Lung (tissue), 12 donors: ENCODE measurements around the gene NDC1. TPM values are rescaled to one million over a fixed set of nuclear protein-coding genes. Genes with fewer than 3 reads are reported as not detected.

Source experiments
- ATAC-seq: fragments of 200-7000 bp; cut with Tn5 transposase; one replicate; pipeline ENCODE4 v1.9.1; 2020; ENCODE audit warnings: moderate number of reproducible peaks; ENCODE audit not compliant: insufficient read depth, low FRiP score
- DNase-seq, 3 donors: peaks; one replicate each; pipeline ENCODE4 v3.0.0-alpha.2; 2013 to 2017
- H3K27ac ChIP-seq, 2 donors: one replicate each; pipeline ENCODE4 v1.5.1; 2013; ENCODE audit warnings: mild to moderate bottlenecking in 2 of 2, moderate library complexity in 2 of 2, control low read depth in 1 of 2, inconsistent platforms in 1 of 2, low read depth in 1 of 2, low read length in 1 of 2
- H3K27me3 ChIP-seq, 3 donors: one replicate each; pipeline ENCODE4 v1.5.1; 2013; ENCODE audit warnings: low read length in 2 of 3; ENCODE audit not compliant: control insufficient read depth in 3 of 3, insufficient read depth in 3 of 3
- H3K36me3 ChIP-seq, 4 donors: one replicate each; pipeline ENCODE4 v1.5.1; 2013; ENCODE audit warnings: low read length in 4 of 4, mild to moderate bottlenecking in 1 of 4, moderate library complexity in 1 of 4; ENCODE audit not compliant: control insufficient read depth in 4 of 4, insufficient read depth in 4 of 4
- H3K4me1 ChIP-seq, 5 donors: one replicate each; pipeline ENCODE4 v1.5.1; 2013; ENCODE audit warnings: low read length in 5 of 5, mild to moderate bottlenecking in 2 of 5, moderate library complexity in 1 of 5; ENCODE audit not compliant: control insufficient read depth in 5 of 5, insufficient read depth in 5 of 5
- H3K4me3 ChIP-seq: one replicate; pipeline ENCODE4 v1.5.1; 2013; ENCODE audit warnings: mild to moderate bottlenecking, control low read depth, moderate library complexity
- H3K9ac ChIP-seq, 2 donors: one replicate each; pipeline ENCODE4 v1.5.1; 2013; ENCODE audit warnings: low read length in 2 of 2, control low read depth in 1 of 2; ENCODE audit not compliant: insufficient read depth in 1 of 2
- H3K9me3 ChIP-seq, 4 donors: one replicate each; pipeline ENCODE4 v1.5.1; 2013; ENCODE audit warnings: low read length in 3 of 4, mild to moderate bottlenecking in 1 of 4, moderate library complexity in 1 of 4; ENCODE audit not compliant: control insufficient read depth in 4 of 4, insufficient read depth in 3 of 4
- WGBS, 2 donors: extraction: QIAGEN DNeasy Blood & Tissue Kit; methylation state at CpG; one replicate each; pipeline ENCODE4 v1.1.7; 2013; 5-methylcytosine and 5-hydroxymethylcytosine counted together
- polyA plus RNA-seq, 2 donors: library from polyadenylated mRNA; stranded (reverse); fragments of 200-250 nt; gene quantifications; one replicate each; pipeline ENCODE4 v1.2.1, GENCODE V29; 2013
- total RNA-seq, 2 donors: library from RNA; depleted of rRNA in 1 of 2; stranded (reverse); fragments of >200 nt in 1 of 2; gene quantifications; one replicate each; pipeline ENCODE4 v1.2.1, GENCODE V29; 2014 to 2021
- TF ChIP-seq, protein P1 (sequence below): IDR thresholded peaks from 2 replicates; pipeline ENCODE4 v1.5.1; 2012; ENCODE audit warnings: mild to moderate bottlenecking; ENCODE audit errors: control extremely low read depth, extremely low read depth
- donor health status: control.
- donor health status: control.
- donor health status: Bipolar disorder and iron deficiency.
- donor health status: healthy.
- donor health status: DM: yes; HTN: yes; CAD: no.

Gene NDC1
- total and polyA plus RNA-seq, 4 donors = 3.9 to 16.7 (median 7.6) TPM

DNA sequence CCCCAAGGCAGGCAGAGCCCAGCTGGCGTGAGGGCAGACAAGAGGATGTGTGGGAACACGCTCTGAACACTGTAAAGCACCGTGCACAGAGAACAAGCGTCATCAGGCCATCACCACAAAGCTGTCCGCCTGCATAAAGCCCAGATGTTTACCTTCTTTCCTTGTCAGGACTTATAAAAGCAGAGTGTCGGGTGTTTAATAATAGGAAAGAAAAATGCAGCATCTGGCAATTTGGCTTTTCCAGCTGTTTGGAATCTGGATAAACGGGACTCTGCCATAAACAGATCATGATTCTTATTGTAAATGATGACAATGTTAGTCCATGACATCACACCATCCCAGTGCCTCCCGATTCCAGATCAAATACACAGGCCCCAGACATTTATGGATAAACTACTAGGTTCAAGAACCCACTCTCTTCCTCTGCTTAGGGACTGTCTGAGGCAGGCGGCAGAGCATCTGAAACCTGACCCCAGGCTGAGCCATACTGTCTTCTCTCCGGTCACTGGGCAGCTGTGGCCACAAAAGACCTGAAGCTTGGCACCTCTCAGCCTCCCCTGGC is 103.4 kb downstream of the NDC1 start:
- Histone ChIP-seq H3K36me3 (no peaks in the 10 kb centered on the region), H3K4me1 (peaks cover 0 to 18% (median 4%) of the 10 kb centered on the region in 5 donors), H3K9ac (no peak overlapping the region), H3K9me3 (peaks cover 0 to 4% (median 0%) of the 10 kb centered on the region in 4 donors), H3K27ac (no peak overlapping the region), H3K4me3 (no peak overlapping the region), H3K27me3 (peaks cover 9 to 77% (median 46%) of the 10 kb centered on the region in 3 donors)
- DNase-seq = no peak
- no peak for ATAC-seq
- 69 to 82% methylated on average over 10 of the region's 10 CpGs for WGBS, 2 donors
- TF ChIP-seq, protein P1, sequence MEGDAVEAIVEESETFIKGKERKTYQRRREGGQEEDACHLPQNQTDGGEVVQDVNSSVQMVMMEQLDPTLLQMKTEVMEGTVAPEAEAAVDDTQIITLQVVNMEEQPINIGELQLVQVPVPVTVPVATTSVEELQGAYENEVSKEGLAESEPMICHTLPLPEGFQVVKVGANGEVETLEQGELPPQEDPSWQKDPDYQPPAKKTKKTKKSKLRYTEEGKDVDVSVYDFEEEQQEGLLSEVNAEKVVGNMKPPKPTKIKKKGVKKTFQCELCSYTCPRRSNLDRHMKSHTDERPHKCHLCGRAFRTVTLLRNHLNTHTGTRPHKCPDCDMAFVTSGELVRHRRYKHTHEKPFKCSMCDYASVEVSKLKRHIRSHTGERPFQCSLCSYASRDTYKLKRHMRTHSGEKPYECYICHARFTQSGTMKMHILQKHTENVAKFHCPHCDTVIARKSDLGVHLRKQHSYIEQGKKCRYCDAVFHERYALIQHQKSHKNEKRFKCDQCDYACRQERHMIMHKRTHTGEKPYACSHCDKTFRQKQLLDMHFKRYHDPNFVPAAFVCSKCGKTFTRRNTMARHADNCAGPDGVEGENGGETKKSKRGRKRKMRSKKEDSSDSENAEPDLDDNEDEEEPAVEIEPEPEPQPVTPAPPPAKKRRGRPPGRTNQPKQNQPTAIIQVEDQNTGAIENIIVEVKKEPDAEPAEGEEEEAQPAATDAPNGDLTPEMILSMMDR = no peak

DNA sequence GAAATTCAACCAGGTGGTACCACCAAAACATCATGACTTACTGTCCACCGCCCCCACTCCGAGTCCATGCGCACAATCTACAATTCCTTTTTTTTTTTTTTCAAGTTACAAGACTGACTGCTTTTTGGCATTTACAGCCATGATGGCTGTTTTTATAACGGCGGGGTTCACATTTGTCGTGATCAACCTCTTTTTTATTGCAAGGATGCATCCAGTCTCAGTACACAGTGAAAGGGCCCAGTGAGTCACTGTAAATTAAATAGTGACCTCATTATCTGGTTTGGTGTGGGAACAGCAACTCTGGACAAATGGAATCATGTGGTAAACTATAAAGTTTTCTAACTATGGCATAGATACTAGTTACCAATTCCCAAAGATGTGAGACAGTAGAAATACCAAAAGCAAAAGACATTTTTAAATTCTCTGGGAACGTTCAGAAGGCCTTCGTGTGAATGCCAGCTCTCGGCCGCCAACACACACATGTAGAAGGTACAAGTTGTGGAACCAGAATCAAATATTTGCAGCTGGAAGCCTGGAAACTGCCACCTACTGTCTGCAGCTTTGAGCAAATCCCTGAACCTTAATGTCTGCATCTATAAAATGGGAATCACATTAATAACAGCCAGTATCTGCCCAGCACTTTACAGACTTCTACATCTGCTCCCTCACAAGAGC is 104.0 kb downstream of the NDC1 start:
- H3K4me3 ChIP-seq = no peak overlapping the region
- peaks cover 0 to 4% (median 0%) of the 10 kb centered on the region in 4 donors for H3K9me3 ChIP-seq
- H3K27ac ChIP-seq = no peak overlapping the region

DNA sequence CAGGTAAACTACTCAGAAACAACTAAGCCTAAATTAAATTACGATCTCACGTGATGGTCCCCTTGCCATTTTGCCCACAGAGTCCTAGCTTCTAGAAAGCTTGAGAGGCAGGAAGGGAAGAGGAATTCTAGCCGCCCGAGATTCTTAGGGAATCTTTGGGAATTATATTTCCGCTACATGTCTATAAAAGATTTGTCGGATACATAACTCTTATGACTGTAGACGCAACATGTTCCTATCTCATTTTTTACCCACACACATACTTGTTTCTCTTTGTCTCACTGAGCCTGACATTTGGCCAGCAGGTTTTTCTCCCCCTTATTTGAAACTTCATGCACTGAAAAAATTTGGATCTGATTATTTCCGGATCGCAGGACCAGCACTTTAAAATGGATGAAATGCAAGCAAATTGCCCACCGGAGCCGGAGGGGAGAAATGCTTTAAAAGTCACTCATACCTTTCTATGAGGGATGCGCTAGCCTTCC is 104.6 kb downstream of the NDC1 start:
- Histone ChIP-seq H3K9me3 (peaks cover 0 to 2% (median 0%) of the 10 kb centered on the region in 4 donors), H3K27ac (no peak overlapping the region), H3K4me1 (peaks cover 0 to 11% (median 0%) of the 10 kb centered on the region in 5 donors), H3K9ac (no peak overlapping the region), H3K36me3 (no peaks in the 10 kb centered on the region), H3K4me3 (no peak overlapping the region), H3K27me3 (peaks cover 4 to 72% (median 39%) of the 10 kb centered on the region in 3 donors)
- ATAC-seq (no peak), DNase-seq (no peak)
- TF ChIP-seq, protein P1 = no peak
- WGBS, 2 donors = 91 to 94% methylated on average over 12 of the region's 12 CpGs

More for the DNA sequence above, 104.0 kb downstream of the NDC1 start:
- H3K4me1 ChIP-seq = peaks cover 0 to 14% (median 4%) of the 10 kb centered on the region in 5 donors
- H3K36me3 ChIP-seq = no peaks in the 10 kb centered on the region
- no peak for DNase-seq
- TF ChIP-seq, protein P1 = no peak
- whole genome bisulfite sequencing, 2 donors = 91 to 95% methylated on average over 10 of the region's 10 CpGs
- H3K27me3 ChIP-seq = peaks cover 9 to 74% (median 42%) of the 10 kb centered on the region in 3 donors
- H3K9ac ChIP-seq = no peak overlapping the region
- no peak for ATAC-seq
